CD14-positive monocyte (primary cell): ENCODE measurements around the gene NFATC1. TPM values are rescaled to one million over a fixed set of nuclear protein-coding genes. Genes with fewer than 3 reads are reported as not detected.

ENCODE experiments used
- DNase-seq, 3 donors: peaks; one replicate each; pipeline ENCODE4 v3.0.0-alpha.2; 2011 to 2022
- H2AFZ ChIP-seq: 2 replicates; pipeline ENCODE4 v1.6.0; 2012; ENCODE audit warnings: mild to moderate bottlenecking, low read depth, low read length, inconsistent platforms; ENCODE audit not compliant: insufficient read depth, poor library complexity, severe bottlenecking
- H3K27ac ChIP-seq, 2 donors: 1 replicate in 1 of 2; 2 replicates in 1 of 2; pipeline ENCODE4 v1.5.1; 2012 to 2013; ENCODE audit warnings: low read length in 2 of 2, control low read depth in 1 of 2, inconsistent platforms in 1 of 2, low read depth in 1 of 2, mild to moderate bottlenecking in 1 of 2
- H3K27me3 ChIP-seq, 2 donors: one replicate each; pipeline versions ENCODE4 v1.6.0 to v1.6.1; 2011 to 2013; ENCODE audit warnings: low read length in 2 of 2; ENCODE audit not compliant: control insufficient read depth in 2 of 2, insufficient read depth in 2 of 2
- H3K36me3 ChIP-seq, 2 donors: replicated peaks in 1 of 2; 1 replicate in 1 of 2; 2 replicates in 1 of 2; pipeline versions ENCODE4 v1.5.1 to v1.6.1; 2012 to 2013; ENCODE audit warnings: low read length in 2 of 2, control low read depth in 1 of 2, inconsistent platforms in 1 of 2, mild to moderate bottlenecking in 1 of 2; ENCODE audit not compliant: insufficient read depth in 2 of 2, control insufficient read depth in 1 of 2
- H3K4me1 ChIP-seq, 2 donors: 1 replicate in 1 of 2; 2 replicates in 1 of 2; pipeline versions ENCODE4 v1.5.1 to v1.6.1; 2012 to 2013; ENCODE audit warnings: low read length in 2 of 2, control low read depth in 1 of 2, inconsistent platforms in 1 of 2, mild to moderate bottlenecking in 1 of 2, moderate library complexity in 1 of 2; ENCODE audit not compliant: insufficient read depth in 2 of 2, control insufficient read depth in 1 of 2
- H3K4me2 ChIP-seq: replicated peaks from 2 replicates; pipeline ENCODE3; 2012; ENCODE audit warnings: low read length, moderate library complexity, mild to moderate bottlenecking; ENCODE audit not compliant: poor library complexity, severe bottlenecking; ENCODE audit errors: extremely low read depth
- H3K4me3 ChIP-seq, 3 experiments: fragments of 200-600 bp in 1 of 3; sonication (generic) in 1 of 3; replicated peaks in 1 of 3; 1 replicate in 2 of 3; 2 replicates in 1 of 3; pipeline ENCODE4 v1.5.1; 2011 to 2013; ENCODE audit warnings: low read length in 3 of 3, mild to moderate bottlenecking in 3 of 3, control low read depth in 2 of 3, low read depth in 2 of 3, inconsistent platforms in 1 of 3, moderate library complexity in 1 of 3
- H3K79me2 ChIP-seq: 2 replicates; pipeline ENCODE4 v1.6.0; 2012; ENCODE audit warnings: mild to moderate bottlenecking, control low read depth, inconsistent platforms, low read length, moderate library complexity; ENCODE audit not compliant: insufficient read depth
- H3K9ac ChIP-seq: 2 replicates; pipeline ENCODE4 v1.6.0; 2017; ENCODE audit warnings: low read length, mild to moderate bottlenecking; ENCODE audit not compliant: insufficient read depth, poor library complexity, severe bottlenecking
- H3K9me3 ChIP-seq, 2 donors: replicated peaks in 1 of 2; 1 replicate in 1 of 2; 2 replicates in 1 of 2; pipeline versions ENCODE4 v1.5.1 to v1.6.1; 2012 to 2013; ENCODE audit warnings: low read length in 2 of 2, control low read depth in 1 of 2; ENCODE audit not compliant: control insufficient read depth in 1 of 2, insufficient read depth in 1 of 2
- H4K20me1 ChIP-seq: 2 replicates; pipeline ENCODE4 v1.6.0; 2012; ENCODE audit warnings: mild to moderate bottlenecking, low read length, control low read depth, moderate library complexity; ENCODE audit not compliant: insufficient read depth
- H3K27ac Mint-ChIP-seq, 7 donors: one replicate each; pipeline ENCODE4 v1.8.0; 2020; ENCODE audit warnings: mild to moderate bottlenecking in 7 of 7, mixed read lengths in 7 of 7, moderate library complexity in 6 of 7, inconsistent platforms in 2 of 7
- H3K27me3 Mint-ChIP-seq, 3 donors: one replicate each; pipeline ENCODE4 v1.8.0; 2021 to 2022; ENCODE audit warnings: low read depth in 3 of 3, mild to moderate bottlenecking in 3 of 3, mixed read lengths in 3 of 3, moderate library complexity in 3 of 3, inconsistent platforms in 1 of 3
- H3K36me3 Mint-ChIP-seq, 2 donors: one replicate each; pipeline ENCODE4 v1.8.0; 2020; ENCODE audit warnings: mixed read lengths in 2 of 2, inconsistent platforms in 1 of 2, mild to moderate bottlenecking in 1 of 2
- H3K4me1 Mint-ChIP-seq: one replicate; pipeline ENCODE4 v1.8.0; 2020; ENCODE audit warnings: mild to moderate bottlenecking, mixed read lengths
- H3K4me3 Mint-ChIP-seq, 2 donors: one replicate each; pipeline ENCODE4 v1.8.0; 2020; ENCODE audit warnings: mild to moderate bottlenecking in 2 of 2, mixed read lengths in 2 of 2, moderate library complexity in 1 of 2
- H3K9me3 Mint-ChIP-seq, 7 donors: one replicate each; pipeline ENCODE4 v1.8.0; 2020 to 2022; ENCODE audit warnings: mixed read lengths in 7 of 7, mild to moderate bottlenecking in 6 of 7, moderate library complexity in 6 of 7, inconsistent platforms in 2 of 7
- WGBS: methylation state at CpG from one replicate; pipeline ENCODE4 v1.1.5; 2013; ENCODE audit warnings: missing lambda C conversion rate; ENCODE audit not compliant: insufficient coverage; 5-methylcytosine and 5-hydroxymethylcytosine counted together
- intact Hi-C, 2 donors: fragments of 100-400 bp; cut with micrococcal nuclease; formaldehyde crosslinking; loops; one replicate each; pipeline versions ENCODE4 v1.15.0 to v1.15.1; 2023
- polyA plus RNA-seq, 3 donors: library from polyadenylated mRNA; depleted of rRNA in 1 of 3; unstranded in 2 of 3; stranded (reverse) in 1 of 3; fragments of 300-500 nt in 2 of 3; fragments of >200 nt in 1 of 3; fragmentation: Illumina TruSeq in 2 of 3; gene quantifications; 1 replicate in 2 of 3; 2 replicates in 1 of 3; pipeline ENCODE4 v1.2.3, GENCODE V29; 2012 to 2021
- TF ChIP-seq, protein P1 (sequence below): fragments of 200-600 bp; IDR thresholded peaks from one replicate; pipeline ENCODE4 v1.8.0; 2022; ENCODE audit warnings: antibody characterized with exemption, mild to moderate bottlenecking

NFATC1 gene
- polyA plus RNA-seq, 3 donors = 7.8 to 10.7 (median 8.3) TPM

DNA sequence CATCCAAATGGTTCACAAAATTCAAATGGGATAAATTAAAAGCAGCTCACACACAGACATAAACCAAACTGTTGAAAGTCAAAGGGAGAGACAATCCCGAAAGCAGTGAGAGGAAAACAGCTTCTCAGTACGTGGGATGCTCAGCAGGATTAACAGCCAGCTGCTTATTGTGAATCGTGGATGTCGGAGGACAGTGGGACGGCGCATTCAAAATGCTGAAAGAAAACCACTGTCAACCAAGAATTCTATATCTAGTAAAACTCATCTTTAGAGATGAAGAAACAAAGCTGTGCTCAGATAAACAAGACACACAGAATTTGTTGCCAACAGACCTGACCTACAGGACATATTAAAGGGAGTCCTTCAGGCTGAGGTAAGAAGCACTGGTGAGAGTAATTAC, 102.9 kb downstream of the NFATC1 start:
- Histone ChIP-seq H3K4me1 (no peaks in the 10 kb centered on the region), H3K27ac (no peak overlapping the region), H4K20me1 (no peaks in the 10 kb centered on the region), H3K4me3 (no peak overlapping the region), H3K36me3 (peaks cover 0 to 29% of the 10 kb centered on the region in 2 donors), H2AFZ (no peak overlapping the region), H3K4me2 (no peak overlapping the region), H3K9ac (no peak overlapping the region), H3K9me3 (peaks cover 45 to 61% of the 10 kb centered on the region in 2 donors), H3K27me3 (no peaks in the 10 kb centered on the region), H3K79me2 (no peaks in the 10 kb centered on the region)
- WGBS = no CpG with 5 or more reads among the region's 6 CpGs
- TF ChIP-seq, protein P1, sequence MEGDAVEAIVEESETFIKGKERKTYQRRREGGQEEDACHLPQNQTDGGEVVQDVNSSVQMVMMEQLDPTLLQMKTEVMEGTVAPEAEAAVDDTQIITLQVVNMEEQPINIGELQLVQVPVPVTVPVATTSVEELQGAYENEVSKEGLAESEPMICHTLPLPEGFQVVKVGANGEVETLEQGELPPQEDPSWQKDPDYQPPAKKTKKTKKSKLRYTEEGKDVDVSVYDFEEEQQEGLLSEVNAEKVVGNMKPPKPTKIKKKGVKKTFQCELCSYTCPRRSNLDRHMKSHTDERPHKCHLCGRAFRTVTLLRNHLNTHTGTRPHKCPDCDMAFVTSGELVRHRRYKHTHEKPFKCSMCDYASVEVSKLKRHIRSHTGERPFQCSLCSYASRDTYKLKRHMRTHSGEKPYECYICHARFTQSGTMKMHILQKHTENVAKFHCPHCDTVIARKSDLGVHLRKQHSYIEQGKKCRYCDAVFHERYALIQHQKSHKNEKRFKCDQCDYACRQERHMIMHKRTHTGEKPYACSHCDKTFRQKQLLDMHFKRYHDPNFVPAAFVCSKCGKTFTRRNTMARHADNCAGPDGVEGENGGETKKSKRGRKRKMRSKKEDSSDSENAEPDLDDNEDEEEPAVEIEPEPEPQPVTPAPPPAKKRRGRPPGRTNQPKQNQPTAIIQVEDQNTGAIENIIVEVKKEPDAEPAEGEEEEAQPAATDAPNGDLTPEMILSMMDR = no peak
- Mint-ChIP-seq H3K36me3 (peaks cover 12 to 19% of the 10 kb centered on the region in 2 donors), H3K27ac (no peak overlapping the region), H3K4me1 (no peaks in the 10 kb centered on the region), H3K27me3 (peaks cover 0 to 1% (median 0%) of the 10 kb centered on the region in 3 donors), H3K4me3 (no peak overlapping the region), H3K9me3 (peaks cover 49 to 57% (median 54%) of the 10 kb centered on the region in 7 donors)
- DNase-seq = no peak
- intact Hi-C loops = no loop called here

DNA sequence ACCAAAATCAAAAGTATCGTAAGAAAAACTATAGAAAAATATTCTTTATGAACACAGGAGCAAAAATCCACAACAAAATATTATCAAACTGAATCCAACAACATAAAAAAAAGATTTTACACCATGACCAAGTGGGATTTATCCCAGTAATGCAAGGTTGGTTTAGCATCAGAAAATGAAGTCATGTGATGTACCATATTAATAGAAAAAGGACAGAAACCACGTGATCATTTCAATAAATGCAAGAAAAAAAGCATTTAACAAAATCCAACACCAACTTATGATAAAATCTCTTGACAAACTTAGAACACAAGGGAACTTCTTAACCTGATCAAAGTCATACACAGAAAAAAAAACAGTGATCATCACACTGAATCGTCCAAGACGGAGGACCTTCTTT, 105.3 kb downstream of the NFATC1 start:
- H3K79me2 ChIP-seq = no peaks in the 10 kb centered on the region
- no CpG with 5 or more reads among the region's 4 CpGs for WGBS
- TF ChIP-seq, protein P1 = no peak
- H3K9ac ChIP-seq = no peak overlapping the region
- H3K36me3 Mint-ChIP-seq = peaks cover 11 to 14% of the 10 kb centered on the region in 2 donors
- no peak overlapping the region for H3K27ac ChIP-seq
- H3K27ac Mint-ChIP-seq = no peak overlapping the region
- H2AFZ ChIP-seq = no peak overlapping the region
- H3K4me3 Mint-ChIP-seq = no peak overlapping the region
- no peak for DNase-seq
- peaks cover 9% of the 10 kb centered on the region for H3K4me1 Mint-ChIP-seq
- H3K9me3 ChIP-seq = peaks cover 25 to 43% of the 10 kb centered on the region in 2 donors
- H3K27me3 ChIP-seq = no peaks in the 10 kb centered on the region
- peaks cover 3% of the 10 kb centered on the region for H4K20me1 ChIP-seq
- intact Hi-C loops = no loop called here
- H3K9me3 Mint-ChIP-seq = peaks cover 34 to 46% (median 40%) of the 10 kb centered on the region in 7 donors
- peaks cover 0 to 14% of the 10 kb centered on the region in 2 donors for H3K36me3 ChIP-seq
- H3K4me3 ChIP-seq = no peak overlapping the region
- no peak overlapping the region for H3K4me2 ChIP-seq
- peaks cover 3% of the 10 kb centered on the region in 2 donors for H3K4me1 ChIP-seq
- H3K27me3 Mint-ChIP-seq = peaks cover 0 to 2% (median 1%) of the 10 kb centered on the region in 3 donors
